Thymus (tissue), 11 donors: ENCODE data around the gene WASF2. TPM values are rescaled to one million over a fixed set of nuclear protein-coding genes. Genes with fewer than 3 reads are reported as not detected.

ENCODE experiments used
- DNase-seq, 9 donors: peaks; one replicate each; pipeline ENCODE4 v3.0.0-alpha.2; 2013; ENCODE audit warnings: low spot score in 9 of 9, low read depth in 6 of 9, missing footprints in 1 of 9
- H3K27ac ChIP-seq, 2 donors: one replicate each; pipeline ENCODE4 v1.5.1; 2013; ENCODE audit warnings: control low read depth in 1 of 2, low read depth in 1 of 2, low read length in 1 of 2, mild to moderate bottlenecking in 1 of 2, moderate library complexity in 1 of 2
- H3K27me3 ChIP-seq, 2 donors: one replicate each; pipeline ENCODE4 v1.5.1; 2013; ENCODE audit warnings: low read length in 1 of 2; ENCODE audit not compliant: control insufficient read depth in 2 of 2, insufficient read depth in 1 of 2
- H3K36me3 ChIP-seq, 2 donors: one replicate each; pipeline ENCODE4 v1.5.1; 2013; ENCODE audit warnings: low read length in 1 of 2, mild to moderate bottlenecking in 1 of 2, moderate library complexity in 1 of 2; ENCODE audit not compliant: control insufficient read depth in 2 of 2, insufficient read depth in 2 of 2
- H3K4me1 ChIP-seq, 2 donors: one replicate each; pipeline ENCODE4 v1.5.1; 2013; ENCODE audit warnings: low read length in 2 of 2; ENCODE audit not compliant: control insufficient read depth in 2 of 2, insufficient read depth in 2 of 2
- H3K4me3 ChIP-seq, 2 donors: one replicate each; pipeline ENCODE4 v1.5.1; 2013; ENCODE audit warnings: low read length in 2 of 2, control low read depth in 1 of 2, mild to moderate bottlenecking in 1 of 2
- H3K9me3 ChIP-seq, 2 donors: one replicate each; pipeline ENCODE4 v1.5.1; 2013; ENCODE audit warnings: low read length in 1 of 2, mild to moderate bottlenecking in 1 of 2; ENCODE audit not compliant: control insufficient read depth in 2 of 2, insufficient read depth in 1 of 2
- WGBS: extraction: QIAGEN DNeasy Blood & Tissue Kit; methylation state at CpG from one replicate; pipeline ENCODE4 v1.1.7; 2013; 5-methylcytosine and 5-hydroxymethylcytosine counted together
- polyA plus RNA-seq: library from polyadenylated mRNA; stranded (reverse); fragments of 200-250 nt; gene quantifications from one replicate; pipeline ENCODE4 v1.2.3, GENCODE V29; 2013
- total RNA-seq: library from RNA; stranded (reverse); fragments of 120-200 nt; gene quantifications from one replicate; pipeline ENCODE4 v1.2.4, GENCODE V29; 2013
- donor health status: healthy.

The WASF2 gene
- total and polyA plus RNA-seq, 2 donors, result 14.2 to 47.4 TPM

- 20% methylated on average over 71 of the region's 71 CpGs for WGBS
- Histone ChIP-seq H3K4me1 (peaks cover 12 to 53% of the 10 kb centered on the region in 2 donors), H3K4me3 (peak overlapping the region; percentile 33 to 34), H3K27ac (no peak overlapping the region), H3K36me3 (no peaks in the 10 kb centered on the region), H3K9me3 (peaks cover 0 to 6% of the 10 kb centered on the region in 2 donors), H3K27me3 (peaks cover 2 to 52% of the 10 kb centered on the region in 2 donors)
- peak in 2 of 9 donors; percentile 28 to 48 for DNase-seq
These were observed 129.6 kb downstream of the WASF2 start for GRCh38 chr1:27360159-27361043.

- Histone ChIP-seq H3K9me3 (peaks cover 0 to 6% of the 10 kb centered on the region in 2 donors), H3K4me1 (peaks cover 12 to 47% of the 10 kb centered on the region in 2 donors), H3K27me3 (peaks cover 2 to 48% of the 10 kb centered on the region in 2 donors), H3K4me3 (no peak overlapping the region), H3K27ac (no peak overlapping the region), H3K36me3 (no peaks in the 10 kb centered on the region)
- no peak for DNase-seq
- 62% methylated on average over 9 of the region's 9 CpGs for WGBS
These were observed 130.2 kb downstream of the WASF2 start for GRCh38 chr1:27359822-27360158.

- 98% methylated on average over 5 of the region's 5 CpGs for WGBS
- no peak for DNase-seq
- peaks cover 2 to 45% of the 10 kb centered on the region in 2 donors for H3K27me3 ChIP-seq
- peaks cover 0 to 3% of the 10 kb centered on the region in 2 donors for H3K9me3 ChIP-seq
- H3K4me1 ChIP-seq, result peaks cover 12 to 40% of the 10 kb centered on the region in 2 donors
- peaks cover 0 to under 1% of the 10 kb centered on the region in 2 donors for H3K36me3 ChIP-seq
- H3K27ac ChIP-seq, result no peak overlapping the region
- no peak overlapping the region for H3K4me3 ChIP-seq
These were observed 131.0 kb downstream of the WASF2 start for GRCh38 chr1:27358928-27359313.

GRCh38 chr1:27358038-27358927, 131.7 kb downstream of the WASF2 start:
- WGBS, result 97% methylated on average over 21 of the region's 21 CpGs
- H3K4me1 ChIP-seq, result peaks cover 12 to 40% of the 10 kb centered on the region in 2 donors
- H3K4me3 ChIP-seq, result no peak overlapping the region
- no peak for DNase-seq
- H3K27ac ChIP-seq, result no peak overlapping the region
- H3K27me3 ChIP-seq, result peaks cover 2 to 45% of the 10 kb centered on the region in 2 donors
- H3K36me3 ChIP-seq, result peaks cover 0 to 6% of the 10 kb centered on the region in 2 donors
- peaks cover 0 to 3% of the 10 kb centered on the region in 2 donors for H3K9me3 ChIP-seq

- H3K27ac ChIP-seq, result peak overlapping the region; percentile 57 to 82
- H3K9me3 ChIP-seq, result peaks cover 0 to 3% of the 10 kb centered on the region in 2 donors
- H3K27me3 ChIP-seq, result peaks cover 2 to 45% of the 10 kb centered on the region in 2 donors
- H3K4me3 ChIP-seq, result peak overlapping the region; percentile 46 to 53
- peaks cover 0 to 9% of the 10 kb centered on the region in 2 donors for H3K36me3 ChIP-seq
- H3K4me1 ChIP-seq, result peaks cover 12 to 40% of the 10 kb centered on the region in 2 donors
- DNase-seq, result peak in 7 of 9 donors; percentile 71 to 89 (median 82)
- WGBS, result 21% methylated on average over 40 of the region's 40 CpGs
These were observed 132.5 kb downstream of the WASF2 start for GRCh38 chr1:27357281-27358037.

- peaks cover 0 to 9% of the 10 kb centered on the region in 2 donors for H3K36me3 ChIP-seq
- no peak for DNase-seq
- peak overlapping the region; percentile 46 to 53 for H3K4me3 ChIP-seq
- H3K27ac ChIP-seq, result peak overlapping the region in 1 of 2 donors; percentile 46
- peaks cover 2 to 42% of the 10 kb centered on the region in 2 donors for H3K27me3 ChIP-seq
- H3K4me1 ChIP-seq, result peaks cover 12 to 40% of the 10 kb centered on the region in 2 donors
- WGBS, result 80% methylated on average over 37 of the region's 37 CpGs
- peaks cover 0 to 3% of the 10 kb centered on the region in 2 donors for H3K9me3 ChIP-seq
These were observed 133.2 kb downstream of the WASF2 start for GRCh38 chr1:27356619-27357280.

- Histone ChIP-seq H3K36me3 (peaks cover 0 to 12% of the 10 kb centered on the region in 2 donors), H3K27me3 (peaks cover 2 to 37% of the 10 kb centered on the region in 2 donors), H3K4me1 (peaks cover 12 to 40% of the 10 kb centered on the region in 2 donors), H3K27ac (no peak overlapping the region), H3K4me3 (no peak overlapping the region), H3K9me3 (peaks cover 0 to 3% of the 10 kb centered on the region in 2 donors)
- DNase-seq, result no peak
- 90% methylated on average over 13 of the region's 13 CpGs for WGBS
These were observed 133.7 kb downstream of the WASF2 start for GRCh38 chr1:27356277-27356618.

- 95% methylated on average over 5 of the region's 5 CpGs for WGBS
- Histone ChIP-seq H3K36me3 (peaks cover under 1 to 14% of the 10 kb centered on the region in 2 donors), H3K27ac (no peak overlapping the region), H3K4me1 (peaks cover 12 to 34% of the 10 kb centered on the region in 2 donors), H3K27me3 (peaks cover 2 to 37% of the 10 kb centered on the region in 2 donors), H3K4me3 (no peak overlapping the region), H3K9me3 (peaks cover 0 to 3% of the 10 kb centered on the region in 2 donors)
- no peak for DNase-seq
These were observed 134.3 kb downstream of the WASF2 start for GRCh38 chr1:27355683-27356082.
